NCI-H146 treated with DMSO at 0.1 percent for 48 hours (cell line): ENCODE data around the gene CSTB.

Experiments used
- DNase-seq: peaks from one replicate; lab custom pipeline; 2025; ENCODE audit not compliant: unreplicated experiment; lab: John Stamatoyannopoulos, UW

Gene CSTB

GRCh38 chr21:43811262-43812105 is 35.4 kb upstream of the CSTB start:
- DNase-seq = no peak

DNA sequence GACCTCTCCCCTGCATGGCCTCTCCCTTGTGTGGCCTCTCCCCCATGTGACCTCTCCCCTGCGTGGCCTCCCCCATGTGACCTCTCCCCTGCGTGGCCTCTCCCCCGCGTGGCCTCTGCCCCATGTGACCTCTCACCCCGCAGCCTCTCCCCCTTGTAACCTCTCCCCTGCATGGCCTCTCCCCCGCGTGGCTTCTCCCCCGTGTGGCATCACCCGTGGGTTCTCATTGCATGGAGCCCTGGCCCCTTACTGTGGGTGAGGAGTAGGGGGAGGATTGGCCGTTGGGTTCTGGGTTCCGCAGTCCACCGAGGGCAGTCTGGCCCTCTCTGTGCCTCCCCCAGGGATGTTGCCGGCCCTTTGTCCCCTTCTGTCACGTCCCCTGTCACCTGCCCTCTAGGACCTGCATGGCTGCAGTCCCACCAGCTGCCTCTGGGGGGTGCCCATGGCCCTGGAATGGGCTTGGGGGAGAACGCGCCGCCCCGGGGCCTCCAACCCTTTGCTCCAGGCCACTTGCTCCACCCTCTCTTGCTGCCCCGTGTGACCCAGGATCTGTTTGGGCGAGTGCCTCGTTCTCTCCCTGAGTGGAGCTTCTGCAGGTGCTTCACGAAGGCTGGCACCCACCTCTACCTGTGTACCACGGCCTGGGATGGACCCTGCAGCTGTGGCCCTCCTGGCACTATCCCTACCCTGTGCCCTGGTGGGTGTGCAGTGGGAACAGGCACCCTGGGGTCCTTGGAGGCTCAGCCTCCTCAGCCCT is 34.6 kb upstream of the CSTB start:
- peak; percentile 1 for DNase-seq

DNA sequence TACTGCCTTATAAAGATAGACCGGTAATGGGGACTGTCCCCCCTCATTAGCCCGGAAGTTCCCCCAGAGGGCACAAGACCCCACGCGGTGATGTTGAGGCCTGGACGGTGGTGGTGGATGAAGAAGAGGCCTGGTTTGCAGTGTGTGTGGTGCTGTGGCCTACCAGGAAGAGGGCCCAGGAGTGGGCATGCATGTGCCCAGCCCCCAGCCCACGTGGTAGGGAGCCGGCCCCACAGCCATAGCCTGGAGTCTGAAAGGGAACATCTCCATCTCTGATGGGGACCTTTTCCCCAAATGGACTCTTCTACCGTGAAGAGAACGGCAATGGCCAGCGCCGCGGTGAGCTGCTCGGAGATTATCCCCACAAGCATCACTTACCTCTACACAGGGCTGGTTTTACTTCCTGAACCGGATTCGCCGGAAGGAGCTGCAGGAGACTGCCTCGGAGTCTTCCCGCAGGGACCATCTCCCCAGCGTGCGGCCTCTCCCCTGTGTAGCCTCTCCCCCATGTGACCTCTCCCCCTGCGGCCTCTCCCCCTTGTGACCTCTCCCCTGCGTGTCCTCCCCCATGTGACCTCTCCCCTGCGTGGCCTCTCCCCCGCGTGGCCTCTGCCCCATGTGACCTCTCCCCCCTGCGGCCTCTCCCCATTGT is 33.9 kb upstream of the CSTB start:
- DNase-seq = no peak

DNA sequence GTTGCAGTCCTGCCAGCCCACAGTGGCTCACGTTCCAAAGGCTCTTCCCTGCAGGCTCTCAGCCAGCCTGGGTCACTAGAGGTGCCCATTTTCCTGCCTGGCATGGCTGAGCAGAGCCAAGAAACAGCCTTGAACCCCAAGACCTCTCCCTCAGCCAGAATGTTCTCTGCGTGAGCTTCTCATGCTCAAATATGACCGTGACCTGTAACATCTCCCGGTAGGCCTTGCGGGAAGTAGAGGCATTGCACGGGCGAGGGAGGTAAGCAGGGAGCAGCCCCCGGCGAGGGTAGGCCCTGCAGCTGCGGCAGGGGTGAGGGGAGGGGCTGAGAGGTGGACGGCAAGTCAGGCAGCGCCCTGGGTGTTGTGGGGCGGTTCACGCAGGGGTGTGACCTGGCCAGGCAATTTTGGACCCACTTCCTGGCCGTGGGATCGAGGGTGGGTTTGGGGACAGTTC is 33.3 kb upstream of the CSTB start:
- no peak for DNase-seq

GRCh38 chr21:43808832-43809251 is 32.7 kb upstream of the CSTB start:
- DNase-seq = no peak

- DNase-seq = no peak
Measured at GRCh38 chr21:43808367-43808766, 32.3 kb upstream of the CSTB start.

DNA sequence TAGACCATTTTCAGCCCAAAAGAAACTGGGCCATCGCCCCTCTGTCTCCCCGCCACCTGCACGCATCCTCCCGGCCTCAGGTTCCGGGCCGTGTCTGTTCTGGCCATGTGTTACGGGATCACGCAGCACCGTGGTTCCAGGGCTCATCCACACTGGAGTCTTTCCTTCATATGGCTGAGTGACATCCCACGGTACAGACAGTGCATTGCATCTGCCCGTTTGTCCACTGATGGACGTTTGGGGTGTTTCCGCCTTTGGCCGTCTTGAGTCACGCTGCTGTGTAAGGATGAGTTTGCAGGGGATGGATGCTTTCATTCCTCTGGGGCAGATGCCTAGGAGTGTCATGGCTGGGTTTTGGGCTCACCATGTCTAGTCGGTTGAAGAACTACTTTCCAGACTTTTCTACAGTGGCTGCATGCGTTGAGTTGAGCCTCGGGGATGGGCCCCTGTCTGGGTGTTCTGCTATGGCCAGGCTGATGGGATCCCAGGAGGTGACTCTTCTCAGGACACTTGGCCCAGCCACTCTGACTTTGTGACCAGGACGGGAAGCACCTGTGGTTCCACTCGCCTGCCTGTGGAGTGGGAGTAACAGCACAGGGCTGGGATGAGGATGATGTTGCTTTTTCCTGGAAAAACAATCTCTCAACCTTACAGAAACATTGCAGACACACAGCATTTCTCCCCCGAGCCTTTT is 30.1 kb upstream of the CSTB start:
- no peak for DNase-seq

GRCh38 chr21:43805275-43805800 is 29.2 kb upstream of the CSTB start:
- no peak for DNase-seq

DNA sequence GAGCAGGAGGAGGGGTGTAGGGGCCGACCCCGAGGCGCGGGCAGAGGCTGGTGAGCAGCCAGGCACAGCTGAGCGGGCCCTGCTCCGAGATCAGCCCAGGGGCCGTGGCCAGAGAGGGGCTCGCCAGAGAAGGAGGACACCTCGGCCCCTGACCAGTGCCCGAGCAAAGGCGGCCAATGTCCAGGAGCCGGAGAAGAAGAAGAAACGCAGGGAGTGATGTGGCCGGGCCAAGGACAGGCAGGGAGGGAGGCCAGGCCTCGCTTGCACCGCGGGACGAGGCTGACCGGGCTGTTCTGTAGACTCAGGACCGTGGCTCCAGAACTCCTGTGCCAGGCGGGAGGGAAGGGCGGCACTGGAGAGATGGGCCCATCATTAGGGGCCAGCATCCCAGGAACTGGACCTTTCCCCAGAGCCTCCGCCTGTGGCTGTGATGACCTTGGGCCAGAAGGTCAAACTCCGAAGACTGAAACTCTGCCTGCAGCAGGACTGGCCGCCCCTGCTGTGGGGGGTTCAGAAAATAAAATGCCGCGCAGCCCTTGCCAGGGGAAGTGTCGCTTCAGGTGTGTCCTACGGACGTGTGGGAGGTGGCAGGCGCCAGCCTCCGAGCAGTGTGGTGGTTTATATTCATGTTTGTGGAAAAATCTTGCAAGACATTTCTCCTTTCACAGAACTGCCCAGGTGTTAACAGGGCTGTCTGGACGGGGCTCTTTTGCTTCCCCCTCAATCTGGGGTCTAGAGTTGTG is 27.6 kb upstream of the CSTB start:
- no peak for DNase-seq

GRCh38 chr21:43802713-43803313 is 26.7 kb upstream of the CSTB start:
- DNase-seq = no peak

- DNase-seq = no peak
Measured at GRCh38 chr21:43801006-43801783, 25.1 kb upstream of the CSTB start.

GRCh38 chr21:43800566-43800965 is 24.5 kb upstream of the CSTB start:
- DNase-seq = no peak

- DNase-seq = no peak
Measured at GRCh38 chr21:43800124-43800523, 24.0 kb upstream of the CSTB start.

DNA sequence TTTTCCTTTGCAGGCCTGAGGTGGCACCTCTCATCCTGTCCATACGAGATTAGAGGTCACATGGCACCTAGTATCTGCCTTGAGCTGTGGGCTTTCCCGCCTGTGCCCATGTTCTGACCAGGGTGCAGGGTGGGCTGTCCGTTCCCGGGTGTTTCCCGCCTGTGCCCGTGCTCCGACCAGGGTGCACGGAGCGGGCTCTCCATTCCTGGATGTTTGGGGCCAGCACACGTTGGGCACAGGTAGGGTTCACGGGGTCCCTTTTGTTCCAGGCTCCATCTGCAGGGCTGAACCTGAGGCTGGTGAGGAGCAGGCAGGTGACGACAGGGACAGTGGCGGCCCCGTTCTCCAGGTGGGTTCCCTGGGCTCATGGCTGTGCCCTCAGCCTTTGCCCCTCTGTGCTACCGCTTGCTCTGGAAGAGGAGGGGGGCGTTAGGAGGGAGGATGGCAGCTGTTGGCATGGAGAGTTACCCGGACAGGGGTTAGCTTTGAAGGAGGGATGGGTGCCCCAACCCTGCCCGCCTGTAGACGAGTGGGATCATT is 23.3 kb upstream of the CSTB start:
- DNase-seq = no peak

GRCh38 chr21:43797925-43798715 is 22.0 kb upstream of the CSTB start:
- no peak for DNase-seq

DNA sequence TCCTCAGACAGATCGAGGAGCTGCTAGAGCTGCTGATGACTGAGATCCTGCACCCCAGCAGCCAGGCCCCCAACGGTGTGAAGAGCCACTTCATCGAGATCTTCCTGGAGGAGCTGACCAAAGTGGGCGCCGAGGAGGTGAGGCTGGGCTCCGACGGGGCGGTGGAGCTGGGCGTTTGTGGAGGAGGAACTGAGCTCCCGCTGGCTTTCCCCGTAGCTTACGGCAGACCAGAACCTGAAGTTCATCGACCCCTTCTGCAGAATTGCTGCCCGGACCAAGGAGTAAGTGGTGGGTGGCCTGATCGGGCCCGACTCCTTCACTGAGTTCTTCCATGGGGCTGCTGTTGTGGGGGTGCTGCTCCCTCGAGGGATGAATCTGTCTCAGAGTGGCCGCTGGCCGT is 21.3 kb upstream of the CSTB start:
- no peak for DNase-seq

DNA sequence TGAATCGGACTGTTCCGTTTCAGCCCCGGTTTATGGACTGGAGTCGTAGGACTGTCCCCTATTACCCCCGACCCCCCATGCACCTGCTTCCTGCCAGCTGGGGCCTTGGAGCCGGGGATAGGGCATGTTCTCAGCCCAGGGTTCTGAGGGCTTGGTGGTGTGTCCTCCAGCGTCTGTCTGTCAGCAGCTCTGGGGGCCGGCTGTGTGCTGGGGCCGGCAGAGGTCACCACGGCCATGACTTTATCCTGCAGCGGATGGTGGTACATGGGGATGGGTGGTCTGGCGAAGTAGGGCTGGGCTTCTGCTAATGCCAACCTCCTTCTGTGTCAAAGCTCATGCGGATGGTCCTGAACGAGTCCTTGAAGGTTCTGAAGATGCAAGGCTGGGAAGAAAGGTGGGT is 18.7 kb upstream of the CSTB start:
- DNase-seq = no peak

DNA sequence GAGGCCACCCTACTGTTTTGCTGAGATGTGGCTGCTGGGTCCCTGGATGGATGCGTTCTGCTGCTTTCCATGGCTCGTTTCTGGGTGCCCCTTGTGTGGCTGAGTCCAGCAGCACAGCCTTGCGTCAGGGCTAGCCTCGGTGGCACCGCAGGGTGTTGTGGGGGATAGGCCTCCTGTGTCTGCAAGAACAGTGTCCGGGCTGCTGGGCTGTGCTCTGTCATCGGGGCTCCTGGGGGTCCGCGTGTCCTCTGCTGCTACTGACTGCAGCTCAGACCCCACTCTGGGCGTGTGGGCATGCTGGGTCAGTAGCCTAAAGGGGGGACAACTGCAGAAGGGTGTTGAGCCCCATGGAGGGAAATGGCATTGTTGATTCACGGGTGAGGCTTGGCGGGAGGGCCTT is 18.2 kb upstream of the CSTB start:
- no peak for DNase-seq
